ENCODE data around the gene COLEC11.

GRCh38 chr2:3618367-3618766, 23.5 kb downstream of the COLEC11 start:
- TF ChIP-seq TOX (CRISPR knock-in tag; IDR thresholded peaks at IDR 0.05; ENCODE audit: borderline replicate concordance) = no peak
- no peak for TF ChIP-seq RARB (CRISPR knock-in tag; IDR thresholded peaks at IDR 0.05)
- TF ChIP-seq ARNTL (CRISPR knock-in tag; IDR thresholded peaks at IDR 0.05; ENCODE audit: borderline replicate concordance, low read depth) = no peak
- TF ChIP-seq ZFP3 (CRISPR knock-in tag; IDR thresholded peaks at IDR 0.05) = no peak
- TF ChIP-seq ZFP30 (CRISPR knock-in tag; IDR thresholded peaks at IDR 0.05) = no peak
- TF ChIP-seq GLIS3 (CRISPR knock-in tag; IDR thresholded peaks at IDR 0.05) = no peak
- TF ChIP-seq ZNF8 (CRISPR knock-in tag; IDR thresholded peaks at IDR 0.05) = no peak
- no peak for TF ChIP-seq ISL1 (CRISPR knock-in tag; IDR thresholded peaks at IDR 0.05)
- TF ChIP-seq PPARA (CRISPR knock-in tag; IDR thresholded peaks at IDR 0.05; ENCODE audit: borderline replicate concordance) = no peak
- TF ChIP-seq TCF4 (CRISPR knock-in tag; IDR thresholded peaks at IDR 0.05; ENCODE audit: borderline replicate concordance) = peak; percentile 23; the same call in 1 of the 2 replicates
- no peak for TF ChIP-seq ZC3H10 (CRISPR knock-in tag; IDR thresholded peaks at IDR 0.05)
